Liver (tissue), 9 donors: ENCODE data around the gene WIPF2. TPM values are rescaled to one million over a fixed set of nuclear protein-coding genes. Genes with fewer than 3 reads are reported as not detected.

ENCODE experiments used
- DNase-seq: peaks from one replicate; pipeline ENCODE4 v3.0.0-alpha.2; 2017; ENCODE audit warnings: low spot score
- H3K27ac ChIP-seq, 2 donors: one replicate each; pipeline ENCODE4 v1.7.0; 2013; ENCODE audit warnings: inconsistent platforms in 2 of 2, low read length in 2 of 2, control low read depth in 1 of 2, low read depth in 1 of 2, mild to moderate bottlenecking in 1 of 2
- H3K27me3 ChIP-seq, 4 donors: one replicate each; pipeline versions ENCODE4 v1.6.1 to v1.7.0; 2013; ENCODE audit warnings: low read length in 3 of 4, inconsistent platforms in 1 of 4, mild to moderate bottlenecking in 1 of 4, moderate library complexity in 1 of 4; ENCODE audit not compliant: control insufficient read depth in 4 of 4, insufficient read depth in 4 of 4
- H3K36me3 ChIP-seq, 4 donors: one replicate each; pipeline versions ENCODE4 v1.6.1 to v1.7.0; 2013; ENCODE audit warnings: low read length in 3 of 4, mild to moderate bottlenecking in 3 of 4, low read depth in 1 of 4, moderate library complexity in 1 of 4; ENCODE audit not compliant: control insufficient read depth in 4 of 4, insufficient read depth in 3 of 4
- H3K4me1 ChIP-seq, 4 donors: one replicate each; pipeline versions ENCODE4 v1.6.1 to v1.7.0; 2013; ENCODE audit warnings: low read length in 3 of 4, mild to moderate bottlenecking in 3 of 4, moderate library complexity in 1 of 4; ENCODE audit not compliant: control insufficient read depth in 4 of 4, insufficient read depth in 4 of 4
- H3K4me3 ChIP-seq, 3 donors: one replicate each; pipeline versions ENCODE4 v1.6.1 to v1.7.0; 2013; ENCODE audit warnings: low read length in 3 of 3, control low read depth in 1 of 3, low read depth in 1 of 3, mild to moderate bottlenecking in 1 of 3
- H3K9ac ChIP-seq, 2 donors: one replicate each; pipeline ENCODE4 v1.7.0; 2013; ENCODE audit warnings: low read length in 2 of 2, mild to moderate bottlenecking in 2 of 2, moderate library complexity in 2 of 2, control low read depth in 1 of 2, low read depth in 1 of 2
- H3K9me3 ChIP-seq, 4 donors: one replicate each; pipeline versions ENCODE4 v1.6.1 to v1.7.0; 2013; ENCODE audit warnings: low read length in 3 of 4; ENCODE audit not compliant: control insufficient read depth in 4 of 4
- ATF3 ChIP-seq: IDR thresholded peaks from 2 replicates; pipeline ENCODE4 v1.6.1; 2016; ENCODE audit warnings: antibody characterized with exemption
- CTCF ChIP-seq: fragments of 150-350 bp; IDR thresholded peaks from 2 replicates; pipeline ENCODE4 v1.5.1; 2017; ENCODE audit warnings: improper control_type of control experiment, low read depth, low read length; ENCODE audit not compliant: missing input control
- EGR1 ChIP-seq, 2 donors: IDR thresholded peaks; 2 replicates each; pipeline ENCODE4 v1.6.1; 2016 to 2018; ENCODE audit warnings: antibody characterized with exemption in 2 of 2, low read depth in 2 of 2
- FOXA1 ChIP-seq: IDR thresholded peaks from 2 replicates; pipeline ENCODE4 v1.6.1; 2016; ENCODE audit warnings: antibody characterized with exemption
- FOXA2 ChIP-seq: IDR thresholded peaks from 2 replicates; pipeline ENCODE4 v1.6.1; 2016; ENCODE audit warnings: antibody characterized with exemption
- GABPA ChIP-seq, 2 donors: IDR thresholded peaks in 1 of 2; conservative IDR thresholded peaks in 1 of 2; 2 replicates each; pipeline ENCODE4 v1.6.1; 2016; ENCODE audit warnings: antibody characterized with exemption in 2 of 2, mild to moderate bottlenecking in 1 of 2, moderate library complexity in 1 of 2
- HNF4A ChIP-seq, 2 donors: conservative IDR thresholded peaks; 2 replicates each; pipeline ENCODE4 v1.6.1; 2016; ENCODE audit warnings: antibody characterized with exemption in 2 of 2, mild to moderate bottlenecking in 2 of 2
- HNF4G ChIP-seq: IDR thresholded peaks from 2 replicates; pipeline ENCODE4 v1.6.1; 2016; ENCODE audit warnings: antibody characterized with exemption
- JUND ChIP-seq, 2 donors: IDR thresholded peaks; 2 replicates each; pipeline ENCODE4 v1.6.1; 2016; ENCODE audit warnings: antibody characterized with exemption in 2 of 2
- NR2F2 ChIP-seq: IDR thresholded peaks from 2 replicates; pipeline ENCODE4 v1.6.1; 2016; ENCODE audit warnings: antibody characterized with exemption
- RAD21 ChIP-seq, 2 donors: IDR thresholded peaks; 2 replicates each; pipeline ENCODE4 v1.6.1; 2016; ENCODE audit warnings: antibody characterized with exemption in 2 of 2, mild to moderate bottlenecking in 2 of 2
- RXRA ChIP-seq, 2 donors: IDR thresholded peaks; 2 replicates each; pipeline ENCODE4 v1.6.1; 2017 to 2018; ENCODE audit warnings: antibody characterized with exemption in 2 of 2, mild to moderate bottlenecking in 1 of 2
- SP1 ChIP-seq: IDR thresholded peaks from 2 replicates; pipeline ENCODE4 v1.6.1; 2018; ENCODE audit warnings: antibody characterized with exemption, mild to moderate bottlenecking
- TAF1 ChIP-seq: conservative IDR thresholded peaks from 2 replicates; pipeline ENCODE4 v1.6.1; 2016; ENCODE audit warnings: antibody characterized with exemption, mild to moderate bottlenecking
- YY1 ChIP-seq: IDR thresholded peaks from 2 replicates; pipeline ENCODE4 v1.6.1; 2016; ENCODE audit warnings: antibody characterized with exemption, mild to moderate bottlenecking
- WGBS: extraction: QIAGEN DNeasy Blood & Tissue Kit; methylation state at CpG from one replicate; pipeline ENCODE4 v1.1.7; 2013; 5-methylcytosine and 5-hydroxymethylcytosine counted together
- polyA plus RNA-seq, 2 donors: library from polyadenylated mRNA; stranded (reverse) in 1 of 2; unstranded in 1 of 2; fragments of 200-250 nt in 1 of 2; fragments of >200 nt in 1 of 2; fragmentation: Nextera tagmentation in 1 of 2; extraction: Ambion mirVana in 1 of 2; gene quantifications; one replicate each; pipeline versions ENCODE4 v1.2.1 to v1.2.3, GENCODE V29; 2013 to 2015
- total RNA-seq, 2 donors: library from RNA; depleted of rRNA; stranded (reverse); fragments of >200 nt; gene quantifications; one replicate each; pipeline ENCODE4 v1.2.3, GENCODE V29; 2014
- TF ChIP-seq, protein P1 (sequence below): IDR thresholded peaks from 2 replicates; pipeline ENCODE4 v1.6.1; 2016; ENCODE audit warnings: antibody characterized with exemption, mild to moderate bottlenecking
- TF ChIP-seq, protein P2 (sequence below): IDR thresholded peaks from 2 replicates; pipeline ENCODE4 v1.6.1; 2016; ENCODE audit warnings: antibody characterized with exemption
- TF ChIP-seq, protein P3 (sequence below): IDR thresholded peaks from 2 replicates; pipeline ENCODE4 v1.6.1; 2016; ENCODE audit warnings: antibody characterized with exemption
- donor health status: healthy.
- donor health status: healthy.
- donor health status: healthy.
- donor health status: healthy.
- donor health status: healthy.

The WIPF2 gene
- total and polyA plus RNA-seq, 4 donors: 4.4 to 5.6 (median 5.2) TPM

DNA sequence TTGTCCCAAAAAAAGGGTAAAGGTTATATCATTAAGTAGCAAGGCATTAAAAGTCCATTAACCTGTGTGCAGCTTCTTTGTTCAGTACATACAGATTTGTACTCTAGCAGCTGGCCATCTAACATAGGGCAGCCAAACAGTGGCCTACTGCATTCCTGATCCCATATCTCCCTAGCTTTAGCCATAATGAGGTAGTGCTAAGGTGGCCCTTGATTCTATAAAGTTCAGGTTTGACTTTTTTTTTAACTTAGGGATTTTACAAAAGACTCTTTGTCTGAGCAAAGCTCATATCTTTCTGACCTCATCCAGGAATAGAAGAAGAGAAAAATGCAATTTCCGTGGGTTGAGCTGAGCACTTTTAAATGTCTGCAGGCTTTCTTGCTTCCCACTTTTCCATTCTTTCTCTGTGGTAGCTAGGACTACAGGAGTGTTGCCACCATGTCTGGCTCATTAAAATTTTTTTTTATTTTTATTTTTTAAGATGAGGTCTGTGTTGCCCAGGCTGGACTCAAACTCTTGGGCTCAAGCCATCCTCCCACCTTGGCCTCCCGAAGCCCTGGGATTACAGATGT is 49.1 kb downstream of the WIPF2 start (continued):
- TF ChIP-seq, protein P1, sequence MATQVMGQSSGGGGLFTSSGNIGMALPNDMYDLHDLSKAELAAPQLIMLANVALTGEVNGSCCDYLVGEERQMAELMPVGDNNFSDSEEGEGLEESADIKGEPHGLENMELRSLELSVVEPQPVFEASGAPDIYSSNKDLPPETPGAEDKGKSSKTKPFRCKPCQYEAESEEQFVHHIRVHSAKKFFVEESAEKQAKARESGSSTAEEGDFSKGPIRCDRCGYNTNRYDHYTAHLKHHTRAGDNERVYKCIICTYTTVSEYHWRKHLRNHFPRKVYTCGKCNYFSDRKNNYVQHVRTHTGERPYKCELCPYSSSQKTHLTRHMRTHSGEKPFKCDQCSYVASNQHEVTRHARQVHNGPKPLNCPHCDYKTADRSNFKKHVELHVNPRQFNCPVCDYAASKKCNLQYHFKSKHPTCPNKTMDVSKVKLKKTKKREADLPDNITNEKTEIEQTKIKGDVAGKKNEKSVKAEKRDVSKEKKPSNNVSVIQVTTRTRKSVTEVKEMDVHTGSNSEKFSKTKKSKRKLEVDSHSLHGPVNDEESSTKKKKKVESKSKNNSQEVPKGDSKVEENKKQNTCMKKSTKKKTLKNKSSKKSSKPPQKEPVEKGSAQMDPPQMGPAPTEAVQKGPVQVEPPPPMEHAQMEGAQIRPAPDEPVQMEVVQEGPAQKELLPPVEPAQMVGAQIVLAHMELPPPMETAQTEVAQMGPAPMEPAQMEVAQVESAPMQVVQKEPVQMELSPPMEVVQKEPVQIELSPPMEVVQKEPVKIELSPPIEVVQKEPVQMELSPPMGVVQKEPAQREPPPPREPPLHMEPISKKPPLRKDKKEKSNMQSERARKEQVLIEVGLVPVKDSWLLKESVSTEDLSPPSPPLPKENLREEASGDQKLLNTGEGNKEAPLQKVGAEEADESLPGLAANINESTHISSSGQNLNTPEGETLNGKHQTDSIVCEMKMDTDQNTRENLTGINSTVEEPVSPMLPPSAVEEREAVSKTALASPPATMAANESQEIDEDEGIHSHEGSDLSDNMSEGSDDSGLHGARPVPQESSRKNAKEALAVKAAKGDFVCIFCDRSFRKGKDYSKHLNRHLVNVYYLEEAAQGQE: no peak
- no peak for TF ChIP-seq NR2F2
- no peak for TF ChIP-seq EGR1 (IDR thresholded peaks at IDR 0.05; ENCODE audit: low read depth in 2 of 2)
- no peak for TF ChIP-seq FOXA2
- TF ChIP-seq, protein P2, sequence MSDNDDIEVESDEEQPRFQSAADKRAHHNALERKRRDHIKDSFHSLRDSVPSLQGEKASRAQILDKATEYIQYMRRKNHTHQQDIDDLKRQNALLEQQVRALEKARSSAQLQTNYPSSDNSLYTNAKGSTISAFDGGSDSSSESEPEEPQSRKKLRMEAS: no peak
- TF ChIP-seq HNF4A (conservative IDR thresholded peaks at IDR 0.05): no peak
- no peak for TF ChIP-seq RAD21 (IDR thresholded peaks at IDR 0.05)
- TF ChIP-seq HNF4G: no peak

DNA sequence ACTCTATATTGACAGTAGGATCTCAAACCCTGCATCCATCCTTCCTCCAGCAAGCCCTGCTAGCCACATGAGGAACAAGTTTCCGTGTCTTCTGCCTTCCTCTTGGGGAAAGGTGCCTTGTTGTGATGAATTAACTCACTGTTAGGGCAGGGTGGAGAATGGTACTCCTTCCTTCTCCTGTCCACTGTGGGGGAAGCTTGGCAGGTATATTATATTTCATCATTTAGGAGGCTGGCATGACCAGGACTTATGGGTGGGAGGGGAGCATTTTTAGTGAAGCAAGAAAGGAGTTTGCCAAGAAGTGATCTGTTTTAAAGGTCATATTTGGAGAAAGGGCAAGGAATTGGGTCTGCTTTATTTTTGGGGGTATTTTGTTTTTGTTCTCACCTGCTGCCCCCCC is 59.3 kb downstream of the WIPF2 start:
- peaks cover 18 to 67% (median 36%) of the 10 kb centered on the region in 4 donors for H3K36me3 ChIP-seq
- no peak overlapping the region for H3K4me3 ChIP-seq
- H3K9me3 ChIP-seq: no peaks in the 10 kb centered on the region
- no peak for DNase-seq
- no peak overlapping the region for H3K9ac ChIP-seq
- WGBS: 94% methylated on average over 1 of the region's 1 CpG
- TF ChIP-seq TAF1: no peak
- peaks cover 0 to 3% (median under 1%) of the 10 kb centered on the region in 4 donors for H3K4me1 ChIP-seq
- H3K27me3 ChIP-seq: no peaks in the 10 kb centered on the region
- no peak overlapping the region for H3K27ac ChIP-seq

GRCh38 chr17:40279402-40279801 is 60.3 kb downstream of the WIPF2 start:
- TF ChIP-seq, protein P1: no peak
- TF ChIP-seq FOXA2 (no peak), YY1 (no peak), ATF3 (no peak), JUND (IDR thresholded peaks at IDR 0.05) (no peak), GABPA (IDR thresholded peaks at IDR 0.05 in 1 of 2, conservative IDR thresholded peaks at IDR 0.05 in 1 of 2) (no peak), EGR1 (IDR thresholded peaks at IDR 0.05; ENCODE audit: low read depth in 2 of 2) (no peak), HNF4A (conservative IDR thresholded peaks at IDR 0.05) (no peak), RAD21 (IDR thresholded peaks at IDR 0.05) (no peak), FOXA1 (no peak), CTCF (no peak), NR2F2 (no peak), SP1 (no peak), RXRA (IDR thresholded peaks at IDR 0.05) (no peak), HNF4G (no peak), TAF1 (no peak)
- TF ChIP-seq, protein P3, sequence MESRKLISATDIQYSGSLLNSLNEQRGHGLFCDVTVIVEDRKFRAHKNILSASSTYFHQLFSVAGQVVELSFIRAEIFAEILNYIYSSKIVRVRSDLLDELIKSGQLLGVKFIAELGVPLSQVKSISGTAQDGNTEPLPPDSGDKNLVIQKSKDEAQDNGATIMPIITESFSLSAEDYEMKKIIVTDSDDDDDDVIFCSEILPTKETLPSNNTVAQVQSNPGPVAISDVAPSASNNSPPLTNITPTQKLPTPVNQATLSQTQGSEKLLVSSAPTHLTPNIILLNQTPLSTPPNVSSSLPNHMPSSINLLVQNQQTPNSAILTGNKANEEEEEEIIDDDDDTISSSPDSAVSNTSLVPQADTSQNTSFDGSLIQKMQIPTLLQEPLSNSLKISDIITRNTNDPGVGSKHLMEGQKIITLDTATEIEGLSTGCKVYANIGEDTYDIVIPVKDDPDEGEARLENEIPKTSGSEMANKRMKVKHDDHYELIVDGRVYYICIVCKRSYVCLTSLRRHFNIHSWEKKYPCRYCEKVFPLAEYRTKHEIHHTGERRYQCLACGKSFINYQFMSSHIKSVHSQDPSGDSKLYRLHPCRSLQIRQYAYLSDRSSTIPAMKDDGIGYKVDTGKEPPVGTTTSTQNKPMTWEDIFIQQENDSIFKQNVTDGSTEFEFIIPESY: no peak
- TF ChIP-seq, protein P2: no peak
- Histone ChIP-seq H3K4me3 (no peak overlapping the region), H3K27me3 (no peaks in the 10 kb centered on the region), H3K9me3 (no peaks in the 10 kb centered on the region), H3K27ac (no peak overlapping the region), H3K9ac (no peak overlapping the region), H3K36me3 (peaks cover 18 to 58% (median 31%) of the 10 kb centered on the region in 4 donors), H3K4me1 (peaks cover 0 to 12% (median 8%) of the 10 kb centered on the region in 4 donors)
- WGBS: 92% methylated on average over 4 of the region's 4 CpGs
- DNase-seq: no peak
